Right lobe of liver (tissue), 6 donors: Measurements from ENCODE around the gene CHAF1A. TPM values are rescaled to one million over a fixed set of nuclear protein-coding genes. Genes with fewer than 3 reads are reported as not detected.
A peak's percentile ranks its signal among the peaks of the same experiment; 100 is the strongest.

Experiments
- ATAC-seq, 4 donors: fragments of 200-7000 bp; cut with Tn5 transposase; one replicate each; pipeline ENCODE4 v1.9.1; 2020; ENCODE audit warnings: mild to moderate bottlenecking in 4 of 4, moderate library complexity in 4 of 4
- DNase-seq, 3 donors: peaks; one replicate each; pipeline ENCODE4 v3.0.0-alpha.2; 2020
- H3K27ac ChIP-seq, 3 donors: fragments of 200-600 bp; one replicate each; pipeline ENCODE4 v1.8.0; 2022
- H3K27me3 ChIP-seq, 2 donors: fragments of 200-600 bp; one replicate each; pipeline ENCODE4 v1.8.0; 2022
- H3K36me3 ChIP-seq, 4 donors: fragments of 200-600 bp; sonication (generic) in 1 of 4; one replicate each; pipeline versions ENCODE4 v1.5.1 to v1.8.0; 2017 to 2022; ENCODE audit warnings: control low read depth in 1 of 4
- H3K4me1 ChIP-seq, 4 donors: fragments of 200-600 bp; sonication (generic) in 1 of 4; one replicate each; pipeline versions ENCODE4 v1.5.1 to v1.8.0; 2017 to 2022; ENCODE audit warnings: control low read depth in 1 of 4
- H3K4me3 ChIP-seq, 3 donors: fragments of 200-600 bp; one replicate each; pipeline ENCODE4 v1.8.0; 2022
- H3K9me3 ChIP-seq, 4 donors: fragments of 200-600 bp; sonication (generic) in 1 of 4; one replicate each; pipeline versions ENCODE4 v1.5.1 to v1.8.0; 2017 to 2022; ENCODE audit warnings: control low read depth in 1 of 4
- POLR2A ChIP-seq: fragments of 450-650 bp; IDR thresholded peaks from one replicate; pipeline ENCODE4 v1.6.1; 2017; ENCODE audit warnings: antibody characterized with exemption, mild to moderate bottlenecking
- WGBS: methylation state at CpG from one replicate; pipeline ENCODE4 v1.1.6; 2018; ENCODE audit warnings: low coverage, low lambda C conversion rate; ENCODE audit not compliant: insufficient coverage; ENCODE audit errors: missing lambda C conversion rate; 5-methylcytosine and 5-hydroxymethylcytosine counted together
- intact Hi-C, 2 donors: fragments of 100-400 bp; cut with DNase I; formaldehyde crosslinking; loops; one replicate each; pipeline versions ENCODE4 v1.11.2 to v1.14.1; 2022
- total RNA-seq, 6 experiments: library from RNA; depleted of rRNA in 2 of 6; stranded (reverse); fragments of >200 nt in 2 of 6; fragmentation: NEBNext Ultra II Directional in 3 of 6; extraction: Animal tissue kit (Norgen Biotek cat#: 25700) in 3 of 6; gene quantifications; one replicate each; pipeline versions ENCODE4 v1.1.0 to v1.2.4, GENCODE V29; 2016 to 2023
- TF ChIP-seq, protein P1 (sequence below), 4 donors: fragments of 200-600 bp in 3 of 4; fragments of 450-650 bp in 1 of 4; IDR thresholded peaks; one replicate each; pipeline versions ENCODE4 v1.5.1 to v1.8.0; 2016 to 2022; ENCODE audit warnings: antibody characterized with exemption in 4 of 4, mild to moderate bottlenecking in 2 of 4
- donor health status: DM: no; HTN: yes; CAD: no.
- donor health status: DM: no; HTN: no; CAD: no.
- donor health status: DM: no; HTN: no; CAD: no.
- donor health status: DM: no; HTN: yes; CAD: no.
- donor health status: DM: no; HTN: yes; CAD: no.

CHAF1A gene
- total RNA-seq, 6 experiments from 2014 or later = 3.1 to 9.2 (median 3.5) TPM

DNA sequence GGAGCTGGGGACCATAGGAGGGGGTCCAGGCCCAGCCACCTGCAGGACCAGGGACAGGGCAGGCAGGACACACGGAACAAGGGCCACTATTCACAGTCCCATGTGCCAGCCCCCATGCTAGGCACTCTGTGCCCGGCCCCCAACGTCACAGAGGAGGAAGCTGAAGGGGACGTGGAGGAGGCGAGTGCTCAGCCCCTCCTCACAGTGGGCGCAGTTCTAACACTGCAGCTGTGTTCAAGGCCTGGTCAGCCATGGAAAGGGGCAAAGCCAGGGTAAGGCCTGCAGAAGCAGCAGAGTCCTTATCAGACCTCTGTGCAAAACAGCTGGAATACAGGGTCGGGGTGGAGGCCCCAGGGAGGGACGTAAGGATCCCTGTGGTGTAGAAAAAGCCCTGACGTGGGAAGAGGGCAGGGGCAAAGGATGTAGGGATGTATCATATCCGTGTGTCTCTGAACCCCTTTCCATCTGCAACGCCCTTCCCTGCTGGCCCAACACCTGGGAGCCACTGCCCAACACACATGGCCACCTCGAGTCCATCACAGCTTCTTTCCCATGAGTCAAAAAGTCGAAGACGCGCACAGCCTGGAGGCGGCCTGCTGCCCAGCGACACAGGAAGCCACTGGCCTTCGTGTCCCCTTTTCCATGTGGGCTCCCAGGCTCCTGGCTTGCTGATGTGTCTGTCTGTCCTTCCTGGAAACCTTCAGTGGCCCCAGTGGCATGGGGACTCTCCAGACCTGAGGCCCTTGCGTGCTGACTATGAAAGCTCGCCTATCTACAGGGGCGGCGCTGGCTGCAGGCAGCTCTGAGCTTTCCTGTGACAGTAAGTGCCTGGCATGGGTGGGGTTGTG, 30.1 kb upstream of the CHAF1A start:
- no peak overlapping the region for H3K27ac ChIP-seq
- DNase-seq (no peak), ATAC-seq (no peak)
- peaks cover 0 to 44% (median 15%) of the 10 kb centered on the region in 4 donors for H3K4me1 ChIP-seq
- no peak overlapping the region for H3K4me3 ChIP-seq
- no peaks in the 10 kb centered on the region for H3K27me3 ChIP-seq
- WGBS = 75% methylated on average over 16 of the region's 22 CpGs
- TF ChIP-seq POLR2A = no peak
- TF ChIP-seq, protein P1, sequence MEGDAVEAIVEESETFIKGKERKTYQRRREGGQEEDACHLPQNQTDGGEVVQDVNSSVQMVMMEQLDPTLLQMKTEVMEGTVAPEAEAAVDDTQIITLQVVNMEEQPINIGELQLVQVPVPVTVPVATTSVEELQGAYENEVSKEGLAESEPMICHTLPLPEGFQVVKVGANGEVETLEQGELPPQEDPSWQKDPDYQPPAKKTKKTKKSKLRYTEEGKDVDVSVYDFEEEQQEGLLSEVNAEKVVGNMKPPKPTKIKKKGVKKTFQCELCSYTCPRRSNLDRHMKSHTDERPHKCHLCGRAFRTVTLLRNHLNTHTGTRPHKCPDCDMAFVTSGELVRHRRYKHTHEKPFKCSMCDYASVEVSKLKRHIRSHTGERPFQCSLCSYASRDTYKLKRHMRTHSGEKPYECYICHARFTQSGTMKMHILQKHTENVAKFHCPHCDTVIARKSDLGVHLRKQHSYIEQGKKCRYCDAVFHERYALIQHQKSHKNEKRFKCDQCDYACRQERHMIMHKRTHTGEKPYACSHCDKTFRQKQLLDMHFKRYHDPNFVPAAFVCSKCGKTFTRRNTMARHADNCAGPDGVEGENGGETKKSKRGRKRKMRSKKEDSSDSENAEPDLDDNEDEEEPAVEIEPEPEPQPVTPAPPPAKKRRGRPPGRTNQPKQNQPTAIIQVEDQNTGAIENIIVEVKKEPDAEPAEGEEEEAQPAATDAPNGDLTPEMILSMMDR (IDR thresholded peaks at IDR 0.05) = no peak
- intact Hi-C loops = no loop called here
- H3K36me3 ChIP-seq = peaks cover 0 to 6% (median 0%) of the 10 kb centered on the region in 4 donors
- H3K9me3 ChIP-seq = no peaks in the 10 kb centered on the region

DNA sequence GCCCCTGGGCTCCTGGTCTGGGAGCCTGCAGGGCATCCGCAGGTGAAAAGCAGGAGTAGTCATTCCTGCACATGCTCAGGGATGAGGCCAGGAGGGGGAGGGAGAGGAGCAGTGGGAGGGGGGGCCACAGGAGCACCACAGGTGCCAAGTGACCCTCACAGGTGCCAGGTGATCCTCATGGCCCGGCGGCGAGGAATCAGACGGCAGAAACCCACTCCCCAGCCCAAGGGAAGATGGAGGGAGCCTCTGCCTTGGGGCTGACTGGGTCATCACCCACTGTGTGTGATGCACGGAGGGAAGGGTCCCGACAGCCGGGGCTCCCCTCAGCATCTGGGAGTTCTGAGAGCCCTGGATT, 29.4 kb upstream of the CHAF1A start:
- peak overlapping the region in 1 of 3 donors; percentile 79 for H3K27ac ChIP-seq
- intact Hi-C loops = no loop called here
- DNase-seq = no peak
- no peaks in the 10 kb centered on the region for H3K9me3 ChIP-seq
- no peak for ATAC-seq
- H3K4me1 ChIP-seq = peaks cover 0 to 44% (median 13%) of the 10 kb centered on the region in 4 donors
- TF ChIP-seq POLR2A = no peak
- TF ChIP-seq, protein P1 (IDR thresholded peaks at IDR 0.05) = no peak
- 69% methylated on average over 6 of the region's 8 CpGs for WGBS
- no peaks in the 10 kb centered on the region for H3K27me3 ChIP-seq
- H3K36me3 ChIP-seq = peaks cover 0 to 6% (median 0%) of the 10 kb centered on the region in 4 donors
- H3K4me3 ChIP-seq = no peak overlapping the region

DNA sequence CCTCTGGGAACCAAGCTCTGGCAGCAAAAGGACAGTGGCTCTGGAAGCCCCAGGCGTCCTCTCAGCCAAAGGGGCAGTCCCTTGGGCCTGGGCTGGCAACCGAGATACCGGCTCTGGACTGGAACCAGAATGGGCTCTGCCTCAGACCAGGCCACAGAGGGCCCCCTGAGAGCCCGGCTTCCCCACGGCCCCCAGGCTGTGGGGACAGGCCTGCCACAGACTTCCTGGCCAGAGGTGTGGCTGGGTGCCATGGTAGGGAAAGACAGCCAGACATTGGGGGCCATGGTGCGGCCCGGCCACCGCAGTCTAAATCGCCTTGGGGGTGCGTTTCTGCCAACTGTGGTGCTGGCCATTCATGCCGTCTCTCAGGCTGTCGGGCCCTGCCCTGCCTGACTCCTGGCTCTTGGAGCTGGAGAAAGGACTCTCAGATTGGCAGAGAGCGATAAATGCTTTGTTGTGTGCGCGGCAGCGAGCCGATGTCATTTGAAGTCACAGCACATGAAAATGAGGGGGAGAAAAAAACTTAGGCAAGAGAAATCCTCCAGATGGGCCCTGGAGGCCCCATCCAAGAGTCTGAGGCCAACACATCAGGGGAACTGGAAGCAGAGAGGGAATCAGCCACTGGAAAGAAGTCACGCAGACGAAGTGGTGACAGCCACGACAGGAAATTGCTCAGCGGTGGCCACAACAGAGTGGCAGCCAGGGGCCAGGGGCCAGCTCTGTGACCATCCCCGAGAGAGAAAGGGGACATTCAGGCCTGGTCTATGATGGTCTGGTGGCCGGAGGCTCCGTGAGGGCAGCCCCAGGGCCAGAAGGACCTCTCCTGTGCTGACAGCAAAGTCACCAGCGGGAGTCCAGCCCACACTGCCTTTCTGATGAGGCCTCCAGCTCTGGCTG, 28.6 kb upstream of the CHAF1A start:
- peak; percentile 2 to 35 (median 14) for ATAC-seq
- peak in 1 of 3 donors; percentile 68 for DNase-seq

More for the DNA sequence above, 28.6 kb upstream of the CHAF1A start:
- Histone ChIP-seq H3K36me3 (peaks cover 0 to 6% (median 0%) of the 10 kb centered on the region in 4 donors), H3K4me3 (no peak overlapping the region), H3K27ac (peak overlapping the region; percentile 52 to 79 (median 60)), H3K9me3 (no peaks in the 10 kb centered on the region), H3K4me1 (peaks cover 0 to 41% (median 13%) of the 10 kb centered on the region in 4 donors), H3K27me3 (no peaks in the 10 kb centered on the region)
- intact Hi-C loops = no loop called here
- 68% methylated on average over 5 of the region's 25 CpGs for WGBS
- TF ChIP-seq POLR2A = no peak
- TF ChIP-seq, protein P1 (IDR thresholded peaks at IDR 0.05) = no peak
